AG04449 (cell line): ENCODE measurements around the gene PEBP1.
A peak's percentile ranks its signal among the peaks of the same experiment; 100 is the strongest.

ENCODE experiments used
- CTCF ChIA-PET: fragments of 350-600 bp; formaldehyde crosslinking; extraction: SDS; loops from one replicate; lab custom pipeline; 2021; ENCODE audit warnings: antibody characterized with exemption; lab: Yijun Ruan, JAX
- POLR2A ChIA-PET: fragments of 400-600, 350-600 bp; formaldehyde crosslinking; extraction: SDS; loops from one replicate; lab custom pipeline; 2020; ENCODE audit warnings: antibody characterized with exemption, inconsistent platforms; lab: Yijun Ruan, JAX
- DNase-seq: peaks from one replicate; pipeline ENCODE4 v3.0.0-alpha.2; 2010; ENCODE audit warnings: low read depth, low spot score
- H3K4me3 ChIP-seq: 2 replicates; pipeline ENCODE4 v1.5.1; 2011; ENCODE audit warnings: low read depth, mild to moderate bottlenecking, control low read depth, low read length
- CTCF ChIP-seq: IDR thresholded peaks from one replicate; pipeline ENCODE4 v1.5.1; 2011; ENCODE audit warnings: mild to moderate bottlenecking, moderate library complexity, low read length, control low read depth, inconsistent platforms; ENCODE audit not compliant: insufficient read depth; ENCODE audit errors: missing control alignments

The PEBP1 gene

GRCh38 chr12:118107694-118108093 lies 28.2 kb upstream of the PEBP1 start:
- no peak for TF ChIP-seq CTCF
- POLR2A ChIA-PET: no interaction called here
- no peak overlapping the region for H3K4me3 ChIP-seq
- CTCF ChIA-PET: interaction anchor here (0.9 to 1.6 kb wide), 3 partner anchors 13 to 270 kb away, joined by 3 to 8 read pairs (median 3); no protein-coding TSS in a partner anchor
- DNase-seq: no peak

GRCh38 chr12:118109088-118109487 lies 26.8 kb upstream of the PEBP1 start:
- no peak for DNase-seq
- H3K4me3 ChIP-seq: no peak overlapping the region
- CTCF ChIA-PET: interaction anchor here (1.4 to 2.2 kb wide), 2 partner anchors 11 to 12 kb away, joined by 5 to 8 read pairs; no protein-coding TSS in a partner anchor
- POLR2A ChIA-PET: no interaction called here
- no peak for TF ChIP-seq CTCF

GRCh38 chr12:118119449-118119879 lies 16.5 kb upstream of the PEBP1 start:
- no peak overlapping the region for H3K4me3 ChIP-seq
- no peak for DNase-seq
- CTCF ChIA-PET: interaction anchor here (0.7 to 6.7 kb wide), 11 partner anchors 10 to 1425 kb away, joined by 3 to 45 read pairs (median 3); partner anchors contain the start of genes PEBP1, SUDS3 and TAOK3
- POLR2A ChIA-PET: no interaction called here
- no peak for TF ChIP-seq CTCF

- ChIA-PET POLR2A (no interaction called here), CTCF (interaction anchor here (0.5 to 6.7 kb wide), 25 partner anchors 8 to 1424 kb away, joined by 3 to 45 read pairs (median 4); partner anchors contain the start of genes PEBP1, SUDS3 and TAOK3)
- TF ChIP-seq CTCF: peak; percentile 80
- no peak for DNase-seq
- no peak overlapping the region for H3K4me3 ChIP-seq
Observed at GRCh38 chr12:118120579-118121363, 15.2 kb upstream of the PEBP1 start.

- H3K4me3 ChIP-seq: no peak overlapping the region
- ChIA-PET POLR2A (no interaction called here), CTCF (interaction anchor here (1.3 to 6.7 kb wide), 6 partner anchors 11 to 255 kb away, joined by 5 to 45 read pairs (median 12); partner anchors contain the start of genes PEBP1 and SUDS3)
- DNase-seq: no peak
- TF ChIP-seq CTCF: no peak
Observed at GRCh38 chr12:118122264-118122663, 13.7 kb upstream of the PEBP1 start.

- no peak overlapping the region for H3K4me3 ChIP-seq
- CTCF ChIA-PET: interaction anchor here (0.8 to 6.7 kb wide), 2 partner anchors 252 to 254 kb away, joined by 3 to 45 read pairs; partner anchors contain the start of gene SUDS3
- POLR2A ChIA-PET: no interaction called here
- no peak for TF ChIP-seq CTCF
- no peak for DNase-seq
Observed at GRCh38 chr12:118124333-118124874, 11.5 kb upstream of the PEBP1 start.
